Mucosa of rectum (tissue), 2 donors: ENCODE data around the gene FMN2.

Source experiments
- H3K27ac ChIP-seq, 2 donors: one replicate each; pipeline ENCODE4 v1.7.0; 2013; ENCODE audit warnings: inconsistent platforms in 2 of 2, low read depth in 2 of 2, low read length in 2 of 2
- H3K27me3 ChIP-seq, 2 donors: one replicate each; pipeline ENCODE4 v1.7.0; 2013; ENCODE audit warnings: low read length in 2 of 2; ENCODE audit not compliant: control insufficient read depth in 2 of 2, insufficient read depth in 2 of 2
- H3K36me3 ChIP-seq, 2 donors: one replicate each; pipeline ENCODE4 v1.7.0; 2013; ENCODE audit warnings: low read length in 2 of 2; ENCODE audit not compliant: control insufficient read depth in 2 of 2, insufficient read depth in 2 of 2
- H3K4me1 ChIP-seq, 2 donors: one replicate each; pipeline ENCODE4 v1.7.0; 2013; ENCODE audit warnings: low read length in 2 of 2, mild to moderate bottlenecking in 1 of 2; ENCODE audit not compliant: control insufficient read depth in 2 of 2, insufficient read depth in 2 of 2
- H3K4me3 ChIP-seq, 2 donors: one replicate each; pipeline ENCODE4 v1.7.0; 2013; ENCODE audit warnings: low read length in 2 of 2
- H3K9ac ChIP-seq, 2 donors: one replicate each; pipeline ENCODE4 v1.7.0; 2013; ENCODE audit warnings: low read length in 2 of 2, low read depth in 1 of 2, mild to moderate bottlenecking in 1 of 2
- H3K9me3 ChIP-seq, 2 donors: one replicate each; pipeline ENCODE4 v1.7.0; 2013; ENCODE audit warnings: low read length in 2 of 2; ENCODE audit not compliant: control insufficient read depth in 2 of 2
- donor health status: healthy.
- donor health status: Normal muscosa, but diverticular disease.

FMN2 gene

DNA sequence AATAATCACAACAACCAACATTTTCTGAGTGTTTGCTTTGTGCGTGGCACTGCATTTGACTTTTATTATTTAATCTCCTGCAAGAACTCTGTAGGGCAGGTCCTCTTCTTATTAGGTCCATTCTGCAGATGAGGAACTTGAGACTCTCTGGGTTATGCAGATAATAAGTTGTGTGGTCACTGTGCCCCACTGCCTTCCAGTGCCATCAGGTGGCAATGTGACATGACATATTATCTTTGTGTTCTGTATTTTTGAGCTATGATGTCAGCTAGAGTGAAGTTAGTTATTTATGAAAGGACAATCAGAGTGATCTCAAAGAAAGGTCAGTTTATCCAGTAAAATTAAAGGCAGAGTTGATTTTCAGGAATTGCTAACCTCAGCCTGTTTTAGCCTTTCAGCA lies 196.0 kb downstream of the FMN2 start:
- Histone ChIP-seq H3K9me3 (no peaks in the 10 kb centered on the region), H3K27me3 (no peaks in the 10 kb centered on the region), H3K4me1 (no peaks in the 10 kb centered on the region), H3K9ac (no peak overlapping the region), H3K27ac (no peak overlapping the region), H3K4me3 (no peak overlapping the region), H3K36me3 (no peaks in the 10 kb centered on the region)

DNA sequence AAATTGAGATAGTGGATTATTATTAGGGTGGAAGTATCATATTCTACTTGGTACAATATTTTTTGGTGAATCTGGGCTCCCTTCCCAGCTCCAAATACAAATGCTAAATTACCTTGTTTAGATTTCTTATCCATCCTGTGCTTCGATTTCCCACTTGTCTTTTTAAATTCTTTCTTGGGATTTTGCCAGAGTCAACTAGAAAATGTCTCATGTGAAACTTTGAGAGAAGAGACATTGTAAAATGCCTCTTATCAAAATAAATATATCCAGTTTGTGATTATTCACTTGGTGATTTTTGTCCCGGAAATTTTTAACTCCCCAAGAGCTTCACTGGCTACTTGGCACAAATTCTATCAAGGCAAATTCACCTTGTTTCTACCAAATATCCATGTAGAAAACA lies 202.0 kb downstream of the FMN2 start:
- Histone ChIP-seq H3K4me3 (no peak overlapping the region), H3K4me1 (no peaks in the 10 kb centered on the region), H3K36me3 (no peaks in the 10 kb centered on the region), H3K9ac (no peak overlapping the region), H3K9me3 (no peaks in the 10 kb centered on the region), H3K27ac (no peak overlapping the region), H3K27me3 (no peaks in the 10 kb centered on the region)

DNA sequence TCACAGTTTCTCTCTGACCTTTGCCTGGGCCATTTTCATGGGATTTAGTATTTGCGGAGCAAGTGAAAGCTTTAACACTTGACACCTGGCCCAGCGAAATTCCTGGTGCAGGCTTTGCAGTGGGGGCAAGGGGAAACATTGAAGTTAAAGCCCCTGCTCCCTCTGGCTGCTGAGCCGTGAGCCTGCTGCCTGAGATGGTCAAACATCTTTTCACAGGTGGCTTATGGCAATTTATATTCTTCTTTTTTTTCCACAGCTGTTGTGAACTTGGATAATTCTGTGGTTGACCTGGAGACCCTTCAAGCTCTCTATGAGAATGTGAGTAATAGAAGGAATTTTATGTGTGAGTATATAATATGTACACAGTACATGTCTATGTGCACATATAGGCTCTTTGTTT lies 202.9 kb downstream of the FMN2 start:
- Histone ChIP-seq H3K27ac (no peak overlapping the region), H3K36me3 (no peaks in the 10 kb centered on the region), H3K9ac (no peak overlapping the region), H3K4me1 (no peaks in the 10 kb centered on the region), H3K4me3 (no peak overlapping the region), H3K9me3 (no peaks in the 10 kb centered on the region), H3K27me3 (no peaks in the 10 kb centered on the region)

DNA sequence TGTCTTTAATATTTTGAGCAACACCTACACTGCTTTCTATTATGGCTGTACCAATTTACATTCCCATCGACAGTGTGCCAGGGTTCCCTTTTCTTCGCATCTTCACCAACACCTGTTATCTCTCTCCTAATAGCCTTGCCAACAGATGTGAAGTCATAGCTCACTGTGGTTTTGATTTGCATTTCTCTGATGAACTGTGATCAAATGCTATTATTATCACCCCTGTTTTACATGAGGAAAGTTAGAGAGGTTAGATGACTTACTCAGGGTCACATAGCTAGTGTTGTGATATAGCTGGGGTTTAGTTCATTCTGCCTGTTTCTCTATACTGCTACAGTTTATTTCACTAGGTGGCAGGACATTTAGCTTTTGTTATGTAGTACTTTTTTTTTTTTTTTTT lies 204.1 kb downstream of the FMN2 start:
- H3K4me3 ChIP-seq = no peak overlapping the region
- no peak overlapping the region for H3K9ac ChIP-seq
- H3K9me3 ChIP-seq = no peaks in the 10 kb centered on the region
- no peaks in the 10 kb centered on the region for H3K27me3 ChIP-seq
- H3K36me3 ChIP-seq = no peaks in the 10 kb centered on the region
- no peaks in the 10 kb centered on the region for H3K4me1 ChIP-seq
- no peak overlapping the region for H3K27ac ChIP-seq

DNA sequence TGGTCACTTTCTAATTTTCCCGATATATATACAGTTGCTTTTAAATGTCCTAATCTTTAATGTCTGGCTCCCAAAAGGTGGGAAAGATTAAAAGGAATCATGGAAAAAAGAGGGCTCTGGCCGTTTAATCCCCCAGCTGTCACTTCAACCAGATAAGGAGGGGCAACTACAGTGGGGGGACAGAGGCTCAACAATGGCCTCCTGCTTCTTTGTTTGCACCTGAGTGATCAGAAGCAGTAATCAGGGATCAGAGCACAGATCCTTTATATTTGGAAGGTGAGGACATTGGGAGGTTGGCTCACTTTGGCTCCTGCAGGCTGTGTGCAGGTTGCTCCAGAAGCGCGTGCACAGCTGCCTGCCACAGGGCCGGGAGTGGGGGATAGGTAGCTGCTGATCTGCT lies 212.8 kb downstream of the FMN2 start:
- Histone ChIP-seq H3K9ac (no peak overlapping the region), H3K4me3 (no peak overlapping the region)

DNA sequence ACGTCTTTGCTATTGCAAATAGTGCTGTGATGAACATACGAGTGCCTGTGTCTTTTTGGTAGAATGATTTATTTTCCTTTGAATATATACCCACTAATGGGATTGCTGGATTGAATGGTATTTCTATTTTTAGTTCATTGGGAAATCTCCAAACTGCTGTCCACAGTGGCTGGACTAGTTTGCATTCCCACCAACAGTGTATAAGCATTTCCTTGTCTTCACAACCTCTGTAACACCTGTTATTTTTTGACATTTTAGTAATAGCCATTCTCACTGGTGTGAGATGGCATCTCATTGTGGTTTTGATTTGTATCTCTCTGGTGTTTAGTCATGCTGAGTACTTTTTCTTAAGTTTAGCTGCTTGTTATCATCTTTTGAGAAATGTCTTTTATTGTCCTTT lies 215.0 kb downstream of the FMN2 start:
- no peaks in the 10 kb centered on the region for H3K36me3 ChIP-seq
- H3K27me3 ChIP-seq = no peaks in the 10 kb centered on the region
- no peak overlapping the region for H3K4me3 ChIP-seq
- no peaks in the 10 kb centered on the region for H3K9me3 ChIP-seq
- H3K27ac ChIP-seq = no peak overlapping the region
- no peak overlapping the region for H3K9ac ChIP-seq
- peaks cover 0 to 5% of the 10 kb centered on the region in 2 donors for H3K4me1 ChIP-seq

More for the DNA sequence above, 212.8 kb downstream of the FMN2 start:
- H3K27me3 ChIP-seq = no peaks in the 10 kb centered on the region
- no peaks in the 10 kb centered on the region for H3K4me1 ChIP-seq
- no peaks in the 10 kb centered on the region for H3K9me3 ChIP-seq
- H3K36me3 ChIP-seq = no peaks in the 10 kb centered on the region
- no peak overlapping the region for H3K27ac ChIP-seq

DNA sequence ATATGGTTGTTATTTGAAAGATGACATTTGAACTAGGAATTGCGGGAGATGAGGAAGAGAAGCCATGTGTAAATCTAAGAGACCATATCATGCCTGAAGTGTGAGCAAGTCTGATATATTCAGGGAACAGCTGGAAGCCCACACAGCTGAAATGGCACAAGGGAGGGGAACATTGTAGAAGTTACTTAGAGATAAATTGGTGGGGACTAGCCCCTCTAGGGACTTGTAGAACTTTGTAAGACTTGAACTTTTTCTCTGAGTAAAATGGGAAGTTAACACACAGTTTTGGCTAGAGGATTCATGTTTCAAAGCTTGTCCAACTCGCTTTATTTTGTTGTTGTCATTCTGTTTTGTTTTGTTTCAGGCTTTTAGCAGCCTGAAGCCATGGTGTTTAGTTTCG lies 216.4 kb downstream of the FMN2 start:
- Histone ChIP-seq H3K4me3 (no peak overlapping the region), H3K9me3 (no peaks in the 10 kb centered on the region), H3K4me1 (peaks cover 0 to 5% of the 10 kb centered on the region in 2 donors), H3K36me3 (no peaks in the 10 kb centered on the region), H3K9ac (no peak overlapping the region), H3K27ac (no peak overlapping the region), H3K27me3 (no peaks in the 10 kb centered on the region)

DNA sequence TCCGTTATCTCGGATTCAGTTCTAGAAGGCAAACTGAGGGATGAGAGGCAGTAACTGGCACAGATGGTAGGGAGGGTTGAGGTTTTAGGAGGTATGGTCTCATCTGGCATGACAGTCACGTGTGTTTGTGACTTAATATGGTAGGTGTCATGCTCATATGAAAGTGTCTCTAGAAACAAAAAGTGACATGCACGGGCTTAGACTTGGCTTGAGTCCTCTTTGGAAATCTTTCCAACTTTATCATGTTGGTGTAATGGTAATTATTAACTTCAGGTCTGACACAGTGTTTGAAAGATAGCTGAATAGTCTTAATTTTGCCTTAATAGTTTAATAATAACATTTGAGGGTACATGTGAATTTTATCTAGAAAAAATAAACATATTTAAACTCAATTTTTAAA lies 218.1 kb downstream of the FMN2 start:
- Histone ChIP-seq H3K4me3 (no peak overlapping the region), H3K4me1 (peaks cover 0 to 5% of the 10 kb centered on the region in 2 donors), H3K27ac (no peak overlapping the region), H3K36me3 (no peaks in the 10 kb centered on the region), H3K9ac (no peak overlapping the region), H3K27me3 (no peaks in the 10 kb centered on the region), H3K9me3 (no peaks in the 10 kb centered on the region)

DNA sequence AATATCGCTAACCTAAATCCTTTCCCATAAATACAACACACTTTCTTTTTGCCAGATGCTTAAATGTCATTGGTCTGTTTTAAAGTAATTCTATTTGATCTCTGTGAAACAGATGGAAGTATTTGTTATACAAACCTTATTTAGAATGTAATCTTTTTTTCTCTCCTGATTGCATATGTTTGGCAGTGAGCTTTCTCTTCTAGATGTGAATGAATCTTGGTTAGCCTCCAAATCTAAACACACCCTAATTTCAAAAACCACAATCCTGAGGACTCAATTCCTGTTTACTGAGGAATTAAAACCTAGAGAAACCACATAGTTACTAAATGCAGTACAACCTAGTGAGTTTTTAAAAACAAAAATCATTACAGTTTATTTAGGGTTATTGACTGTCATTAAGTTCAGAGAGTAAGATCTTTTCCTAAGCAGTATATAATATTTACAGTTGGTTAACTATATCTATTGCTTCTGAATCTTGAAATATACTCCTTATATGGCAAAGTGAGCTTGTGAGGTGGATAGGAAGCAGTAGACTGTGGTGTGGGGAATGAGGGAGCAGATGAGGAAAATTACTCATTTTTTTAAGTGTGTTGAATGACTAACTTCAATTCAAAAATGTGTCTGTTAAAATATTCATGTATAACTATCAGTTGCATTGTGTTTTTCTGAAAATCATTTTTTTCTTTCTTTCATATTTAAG lies 218.7 kb downstream of the FMN2 start:
- no peak overlapping the region for H3K9ac ChIP-seq
- H3K36me3 ChIP-seq = no peaks in the 10 kb centered on the region
- H3K27ac ChIP-seq = no peak overlapping the region
- H3K9me3 ChIP-seq = no peaks in the 10 kb centered on the region
- H3K4me3 ChIP-seq = no peak overlapping the region
- no peaks in the 10 kb centered on the region for H3K27me3 ChIP-seq
- H3K4me1 ChIP-seq = peaks cover 0 to 5% of the 10 kb centered on the region in 2 donors

DNA sequence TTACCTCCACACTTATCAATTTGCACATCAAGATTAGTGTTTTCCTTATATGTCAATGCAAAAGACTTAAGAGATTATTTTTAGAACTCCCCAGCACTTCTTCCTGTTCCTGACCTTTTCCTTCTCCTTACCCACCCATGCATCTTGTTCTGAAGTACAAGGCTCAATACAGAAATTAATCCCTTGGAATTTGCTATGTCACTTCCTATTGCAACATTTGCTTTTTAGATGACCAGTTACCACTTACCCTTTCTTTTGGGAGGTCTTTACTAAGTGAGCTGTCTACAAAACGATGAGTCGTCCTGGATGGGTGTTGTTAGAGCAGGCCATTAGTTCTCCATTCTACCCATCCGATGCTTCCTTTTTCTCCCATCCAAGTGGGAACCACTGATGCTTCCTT lies 221.2 kb downstream of the FMN2 start:
- H3K4me1 ChIP-seq = peaks cover 0 to 5% of the 10 kb centered on the region in 2 donors
- H3K36me3 ChIP-seq = no peaks in the 10 kb centered on the region
- H3K9me3 ChIP-seq = no peaks in the 10 kb centered on the region
- no peak overlapping the region for H3K9ac ChIP-seq
- H3K27ac ChIP-seq = no peak overlapping the region
- no peak overlapping the region for H3K4me3 ChIP-seq
- H3K27me3 ChIP-seq = no peaks in the 10 kb centered on the region
